GM18505 (cell line): ENCODE results near the gene PDSS1.

Experiments
- ATAC-seq: cut with Tn5 transposase; IDR thresholded peaks from one replicate; pipeline ENCODE4 v1.9.1; 2021; ENCODE audit not compliant: unreplicated experiment
- POLR2A ChIP-seq: IDR thresholded peaks from 4 replicates; pipeline ENCODE4 v1.6.1; 2011; ENCODE audit warnings: borderline replicate concordance; ENCODE audit not compliant: insufficient read depth, insufficient read length; ENCODE audit errors: extremely low read depth

The PDSS1 gene

GRCh38 chr10:26714415-26715136, 17.1 kb downstream of the PDSS1 start:
- no peak for ATAC-seq
- TF ChIP-seq POLR2A: no peak

GRCh38 chr10:26715137-26715487, 17.6 kb downstream of the PDSS1 start:
- no peak for ATAC-seq
- no peak for TF ChIP-seq POLR2A

- no peak for ATAC-seq
- no peak for TF ChIP-seq POLR2A
These were observed 20.0 kb downstream of the PDSS1 start for GRCh38 chr10:26717476-26717875.

- ATAC-seq: no peak
- TF ChIP-seq POLR2A: no peak
These were observed 24.1 kb downstream of the PDSS1 start for GRCh38 chr10:26721561-26721960.

GRCh38 chr10:26723016-26723415, 25.5 kb downstream of the PDSS1 start:
- ATAC-seq: no peak
- no peak for TF ChIP-seq POLR2A

GRCh38 chr10:26725837-26726727, 28.6 kb downstream of the PDSS1 start:
- no peak for TF ChIP-seq POLR2A
- no peak for ATAC-seq

- TF ChIP-seq POLR2A: no peak
- ATAC-seq: no peak
These were observed 29.5 kb downstream of the PDSS1 start for GRCh38 chr10:26727005-26727404.

- ATAC-seq: no peak
- no peak for TF ChIP-seq POLR2A
These were observed 31.5 kb downstream of the PDSS1 start for GRCh38 chr10:26728957-26729356.

GRCh38 chr10:26729395-26729794, 31.9 kb downstream of the PDSS1 start:
- TF ChIP-seq POLR2A: no peak
- ATAC-seq: no peak

GRCh38 chr10:26730552-26730951, 33.1 kb downstream of the PDSS1 start:
- TF ChIP-seq POLR2A: no peak
- no peak for ATAC-seq

- TF ChIP-seq POLR2A: no peak
- no peak for ATAC-seq
These were observed 36.5 kb downstream of the PDSS1 start for GRCh38 chr10:26733750-26734568.

GRCh38 chr10:26735435-26735834, 37.9 kb downstream of the PDSS1 start:
- no peak for TF ChIP-seq POLR2A
- ATAC-seq: no peak

- peak; percentile 56 for TF ChIP-seq POLR2A
- ATAC-seq: peak; percentile 68
These were observed 40.2 kb downstream of the PDSS1 start for GRCh38 chr10:26737730-26738129.
